Measurements from ENCODE around the gene PCBD2. TPM values are rescaled to one million over a fixed set of nuclear protein-coding genes. Genes with fewer than 3 reads are reported as not detected.

The PCBD2 gene
- total and polyA plus RNA-seq, 2 of the 8 experiments (the other 6 are each of a cell fraction or from before 2014, with no cell fraction given), result 4.8 to 10.3 TPM

DNA sequence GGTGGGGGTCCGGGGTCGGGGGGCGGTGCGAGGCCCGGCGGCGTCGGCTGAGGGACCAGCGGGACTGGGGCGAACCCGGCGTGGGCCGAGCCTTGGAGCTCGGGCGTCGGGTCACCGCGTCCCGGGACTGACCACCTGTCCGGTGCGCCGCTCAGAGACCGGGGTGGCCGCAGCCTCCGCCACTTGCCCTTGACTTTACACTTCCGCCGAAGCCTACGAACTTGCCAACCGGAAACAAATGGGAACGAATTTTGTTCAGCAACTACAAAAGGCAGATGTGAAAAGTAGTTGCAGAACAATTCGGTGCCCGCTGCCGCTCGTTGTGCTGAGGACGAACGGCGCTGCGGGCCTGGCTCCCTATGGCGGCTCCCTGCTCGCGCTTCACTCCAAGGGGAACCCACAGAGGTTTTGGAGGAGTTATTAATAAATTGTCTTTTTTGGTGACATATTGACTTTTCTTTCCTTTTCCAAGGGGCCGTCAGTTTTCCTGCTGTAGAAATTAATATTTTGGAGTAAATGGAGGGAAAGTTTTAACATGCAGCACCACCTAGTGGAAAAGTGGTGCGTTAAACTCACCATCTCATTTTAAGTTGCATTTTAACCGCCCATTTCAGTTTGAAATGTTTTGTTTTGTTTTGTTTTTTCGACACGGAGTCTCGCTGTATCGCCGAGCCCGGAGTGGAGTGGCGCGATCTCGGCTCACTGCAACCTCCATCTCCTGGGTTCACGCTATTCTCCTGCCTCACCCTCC, 490 bp downstream of the PCBD2 start (continued):
- TF ChIP-seq PHF8 (conservative IDR thresholded peaks at IDR 0.05; ENCODE audit: low read depth, low read length) (peak; percentile 83), EZH2 (IDR thresholded peaks at IDR 0.05; ENCODE audit: low read depth, low read length, severe bottlenecking) (peak; percentile 18), SP1 (IDR thresholded peaks at IDR 0.05; ENCODE audit: low read depth, low read length) (0 out of 2 replicates have a peak, but pooled peaks have one; percentile 37), SP2 (IDR thresholded peaks at IDR 0.05; ENCODE audit: low read length) (no peak), TAF1 (IDR thresholded peaks at IDR 0.05; ENCODE audit: low read depth, low read length) (no peak; the same call in 1 of the 2 replicates), USF2 (IDR thresholded peaks at IDR 0.05; ENCODE audit: low read length) (no peak), RBBP5 (IDR thresholded peaks at IDR 0.05; ENCODE audit: borderline replicate concordance, low read depth, low read length) (no peak), RAD21 (IDR thresholded peaks at IDR 0.05 in 1 of 2, conservative IDR thresholded peaks at IDR 0.05 in 1 of 2; ENCODE audit: low read depth in 2 of 2, low read length in 2 of 2) (peak; percentile 48 to 54), HDAC6 (IDR thresholded peaks at IDR 0.05; ENCODE audit: low read depth, low read length) (no peak), CREB1 (IDR thresholded peaks at IDR 0.05) (no peak), NANOG (IDR thresholded peaks at IDR 0.05; ENCODE audit: insufficient read depth, low read depth, low read length, poor library complexity, severe bottlenecking) (no peak), ZNF274 (IDR thresholded peaks at IDR 0.05; ENCODE audit: borderline replicate concordance, extremely low read depth, low read length) (no peak), BRCA1 (IDR thresholded peaks at IDR 0.05; ENCODE audit: low read depth, low read length) (no peak; the same call in 1 of the 2 replicates), TAF7 (optimal IDR thresholded peaks at IDR 0.05; ENCODE audit: borderline replicate concordance, low read depth, low read length) (no peak), YY1 (IDR thresholded peaks at IDR 0.05; ENCODE audit: low read depth, low read length) (no peak), EP300 (IDR thresholded peaks at IDR 0.05; ENCODE audit: borderline replicate concordance in 1 of 2, low read depth in 2 of 2, low read length in 2 of 2) (no peak), CEBPB (IDR thresholded peaks at IDR 0.05; ENCODE audit: low read depth, low read length) (no peak), FOSL1 (IDR thresholded peaks at IDR 0.05; ENCODE audit: insufficient read depth, low read depth, low read length) (no peak), POLR2A (IDR thresholded peaks at IDR 0.05; ENCODE audit: control extremely low read depth in 1 of 2, low read depth in 2 of 2, low read length in 2 of 2) (peak in 1 of 2 experiments; percentile 28; a peak in 1 of 3 replicates), RFX5 (IDR thresholded peaks at IDR 0.05; ENCODE audit: borderline replicate concordance, low read depth, low read length) (no peak)
- TF ChIP-seq, protein P1, sequence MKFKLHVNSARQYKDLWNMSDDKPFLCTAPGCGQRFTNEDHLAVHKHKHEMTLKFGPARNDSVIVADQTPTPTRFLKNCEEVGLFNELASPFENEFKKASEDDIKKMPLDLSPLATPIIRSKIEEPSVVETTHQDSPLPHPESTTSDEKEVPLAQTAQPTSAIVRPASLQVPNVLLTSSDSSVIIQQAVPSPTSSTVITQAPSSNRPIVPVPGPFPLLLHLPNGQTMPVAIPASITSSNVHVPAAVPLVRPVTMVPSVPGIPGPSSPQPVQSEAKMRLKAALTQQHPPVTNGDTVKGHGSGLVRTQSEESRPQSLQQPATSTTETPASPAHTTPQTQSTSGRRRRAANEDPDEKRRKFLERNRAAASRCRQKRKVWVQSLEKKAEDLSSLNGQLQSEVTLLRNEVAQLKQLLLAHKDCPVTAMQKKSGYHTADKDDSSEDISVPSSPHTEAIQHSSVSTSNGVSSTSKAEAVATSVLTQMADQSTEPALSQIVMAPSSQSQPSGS (IDR thresholded peaks at IDR 0.05; ENCODE audit: low read length), result no peak
